Activated CD8-positive, alpha-beta memory T cell treated with anti-CD3 and anti-CD28 coated beads, Interleukin-2, amount 50 U/mL, for 4 hours (primary cell): ENCODE data around the gene ANKRD45.
"Not testable (repeated sequence)": the region's sequence is repeated elsewhere in the genome, so short reads cannot be mapped to it uniquely, and the experiment has no call there.

Source experiments
- DNase-seq: peaks from one replicate; pipeline ENCODE4 v3.0.0-alpha.2; 2020

The ANKRD45 gene

DNA sequence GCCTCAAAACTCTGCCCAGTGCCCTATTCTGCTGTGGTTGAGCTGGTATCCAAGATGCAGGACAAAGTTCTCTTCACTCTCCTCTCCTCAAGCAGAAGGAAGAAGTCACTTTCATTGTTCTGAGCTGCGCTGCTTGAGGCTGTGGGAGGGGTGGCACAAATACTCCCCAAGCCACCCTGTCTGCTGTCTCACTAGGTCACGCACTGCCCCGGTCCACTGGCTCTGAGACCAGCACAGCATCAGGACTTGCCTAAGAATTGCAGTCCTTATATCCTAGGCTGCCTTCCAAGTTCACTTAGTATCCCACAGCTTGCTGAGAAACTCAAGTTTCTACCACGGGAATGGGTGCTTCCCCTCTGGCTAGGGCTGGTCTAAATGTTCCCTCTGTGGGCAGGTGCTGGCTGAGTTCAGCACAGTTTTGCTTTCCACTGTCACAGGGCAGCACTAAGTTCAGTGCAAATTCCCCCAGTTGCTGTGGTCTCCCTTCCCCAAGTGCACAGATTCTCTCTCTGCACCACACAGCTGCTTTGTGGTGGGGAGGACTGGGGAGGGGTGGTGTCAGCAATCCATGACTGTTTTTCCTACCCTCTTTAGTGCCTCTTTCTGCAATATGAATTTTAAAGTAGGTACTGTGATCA, 99.2 kb downstream of the ANKRD45 start:
- no peak for DNase-seq

GRCh38 chr1:173568483-173568882, 101.2 kb downstream of the ANKRD45 start:
- DNase-seq = no peak

- not testable (repeated sequence) for DNase-seq
Observed at GRCh38 chr1:173563846-173564245, 105.8 kb downstream of the ANKRD45 start.

DNA sequence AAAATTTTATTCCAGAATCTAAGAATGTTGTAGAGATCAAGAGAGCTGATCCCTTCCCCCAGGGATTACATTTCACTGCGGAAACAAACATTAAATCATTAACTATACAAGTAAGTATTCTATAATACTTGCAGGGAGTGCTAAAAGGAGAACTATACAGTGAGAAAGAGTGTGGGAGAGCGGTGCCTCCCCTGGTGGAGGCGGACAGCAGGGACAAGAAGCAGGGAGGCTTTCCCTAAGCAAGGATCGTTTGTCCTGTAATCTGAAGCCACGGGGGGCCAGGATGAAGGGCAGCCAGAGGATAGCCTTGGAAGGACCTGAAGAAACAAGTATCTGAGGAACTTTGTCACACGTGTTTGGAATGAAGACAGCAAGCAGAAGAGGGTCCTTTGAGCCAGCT, 106.8 kb downstream of the ANKRD45 start:
- no peak for DNase-seq

GRCh38 chr1:173561263-173561662, 108.4 kb downstream of the ANKRD45 start:
- DNase-seq = no peak

- no peak for DNase-seq
Observed at GRCh38 chr1:173560285-173560880, 109.3 kb downstream of the ANKRD45 start.
